MCF 10A (cell line): ENCODE results near the gene SERPINB8. TPM values are rescaled to one million over a fixed set of nuclear protein-coding genes. Genes with fewer than 3 reads are reported as not detected.

Experiments
- BruUV-seq: library from RNA; stranded (reverse); fragments of 400-500 nt; replicated peaks from 2 replicates; lab custom pipeline; 2021; lab: Mats Ljungman, UMichigan
- CTCF ChIA-PET: fragments of 300-600 bp; sonication (Branson Sonifier 250); formaldehyde crosslinking; extraction: SDS; loops from one replicate; lab custom pipeline; 2021; ENCODE audit warnings: antibody characterized with exemption, inconsistent platforms; lab: Yijun Ruan, JAX
- POLR2A ChIA-PET: fragments of 300-600, 350-650 bp; sonication (Branson Sonifier 250); formaldehyde crosslinking; extraction: SDS; loops from one replicate; lab custom pipeline; 2020; ENCODE audit warnings: antibody characterized with exemption, inconsistent platforms; lab: Yijun Ruan, JAX
- DNase-seq: peaks from one replicate; pipeline ENCODE4 v3.0.0-alpha.2; 2018; ENCODE audit not compliant: unreplicated experiment
- H3K27ac Mint-ChIP-seq: one replicate; pipeline ENCODE4 v1.8.0; 2022; ENCODE audit warnings: mild to moderate bottlenecking, low read depth, mixed read lengths; ENCODE audit not compliant: unreplicated experiment
- H3K27me3 Mint-ChIP-seq: one replicate; pipeline ENCODE4 v1.8.0; 2022; ENCODE audit warnings: mixed read lengths; ENCODE audit not compliant: insufficient read depth, unreplicated experiment
- H3K36me3 Mint-ChIP-seq: one replicate; pipeline ENCODE4 v1.8.0; 2022; ENCODE audit warnings: mild to moderate bottlenecking, moderate library complexity, mixed read lengths; ENCODE audit not compliant: insufficient read depth, unreplicated experiment
- H3K4me1 Mint-ChIP-seq: one replicate; pipeline ENCODE4 v1.8.0; 2022; ENCODE audit warnings: mixed read lengths; ENCODE audit not compliant: insufficient read depth, unreplicated experiment
- H3K4me3 Mint-ChIP-seq: one replicate; pipeline ENCODE4 v1.8.0; 2022; ENCODE audit warnings: mild to moderate bottlenecking, moderate library complexity, mixed read lengths; ENCODE audit not compliant: unreplicated experiment
- H3K9me3 Mint-ChIP-seq: one replicate; pipeline ENCODE4 v1.8.0; 2022; ENCODE audit warnings: mixed read lengths; ENCODE audit not compliant: unreplicated experiment
- CTCF ChIP-seq: fragments of 200-600 bp; IDR thresholded peaks from one replicate; pipeline ENCODE4 v1.8.0; 2022; ENCODE audit warnings: antibody characterized with exemption, mild to moderate bottlenecking; ENCODE audit not compliant: unreplicated experiment
- intact Hi-C: fragments of 100-400 bp; cut with micrococcal nuclease; formaldehyde crosslinking; loops from 2 replicates; pipeline ENCODE4 v1.14.1; 2022
- total RNA-seq: library from RNA; stranded (reverse); gene quantifications from 2 replicates; pipeline ENCODE4 v1.2.3, GENCODE V29; 2022

SERPINB8 gene
- total RNA-seq, 1 experiment from 2014 or later, result 58.0 TPM

GRCh38 chr18:63979409-63979920, 9.6 kb downstream of the SERPINB8 start:
- Mint-ChIP-seq H3K4me3 (peak overlapping the region; percentile 19), H3K9me3 (no peaks in the 10 kb centered on the region), H3K4me1 (peaks cover 19% of the 10 kb centered on the region), H3K27me3 (no peaks in the 10 kb centered on the region), H3K36me3 (peaks cover 29% of the 10 kb centered on the region), H3K27ac (peak overlapping the region; percentile 46)
- POLR2A ChIA-PET, result interaction anchor here (0.8 kb wide), 1 partner anchor 16 kb away, joined by 3 read pairs; no protein-coding TSS in a partner anchor
- CTCF ChIA-PET, result interaction anchor here (0.7 to 1.9 kb wide), 10 partner anchors 15 to 461 kb away, joined by 3 to 13 read pairs (median 4); no protein-coding TSS in a partner anchor
- BruUV-seq, result no TSS peak
- peak; percentile 62 for DNase-seq
- peak; percentile 74 for TF ChIP-seq CTCF
- intact Hi-C loops, result loop anchor here (1.0 to 2.0 kb wide), 2 partner anchors 16 to 129 kb away; no protein-coding TSS in a partner anchor

GRCh38 chr18:63980027-63980426, 10.1 kb downstream of the SERPINB8 start:
- no TSS peak for BruUV-seq
- peaks cover 13% of the 10 kb centered on the region for H3K4me1 Mint-ChIP-seq
- no peak for DNase-seq
- H3K36me3 Mint-ChIP-seq, result peaks cover 30% of the 10 kb centered on the region
- POLR2A ChIA-PET, result interaction anchor here (0.8 to 1.0 kb wide), 2 partner anchors 10 to 17 kb away, joined by 3 to 4 read pairs; partner anchors contain the start of gene SERPINB8
- intact Hi-C loops, result no loop called here
- CTCF ChIA-PET, result interaction anchor here (0.5 to 1.9 kb wide), 11 partner anchors 16 to 462 kb away, joined by 3 to 13 read pairs (median 3); no protein-coding TSS in a partner anchor
- H3K9me3 Mint-ChIP-seq, result no peaks in the 10 kb centered on the region
- TF ChIP-seq CTCF, result no peak
- no peak overlapping the region for H3K4me3 Mint-ChIP-seq
- H3K27ac Mint-ChIP-seq, result peak overlapping the region; percentile 46
- H3K27me3 Mint-ChIP-seq, result no peaks in the 10 kb centered on the region

- peaks cover 10% of the 10 kb centered on the region for H3K4me1 Mint-ChIP-seq
- H3K27ac Mint-ChIP-seq, result no peak overlapping the region
- H3K36me3 Mint-ChIP-seq, result peaks cover 39% of the 10 kb centered on the region
- intact Hi-C loops, result no loop called here
- BruUV-seq, result no TSS peak
- CTCF ChIA-PET, result interaction anchor here (1.6 to 1.9 kb wide), 3 partner anchors 17 to 137 kb away, joined by 5 to 13 read pairs (median 11); no protein-coding TSS in a partner anchor
- DNase-seq, result no peak
- H3K4me3 Mint-ChIP-seq, result no peak overlapping the region
- TF ChIP-seq CTCF, result no peak
- H3K9me3 Mint-ChIP-seq, result no peaks in the 10 kb centered on the region
- no peaks in the 10 kb centered on the region for H3K27me3 Mint-ChIP-seq
- POLR2A ChIA-PET, result interaction anchor here (1.0 kb wide), 1 partner anchor 11 kb away, joined by 4 read pairs; the partner anchor contains the start of gene SERPINB8
Observed at GRCh38 chr18:63980896-63981460, 11.1 kb downstream of the SERPINB8 start.

GRCh38 chr18:63981719-63982118, 11.8 kb downstream of the SERPINB8 start:
- intact Hi-C loops, result no loop called here
- H3K4me3 Mint-ChIP-seq, result no peak overlapping the region
- no peaks in the 10 kb centered on the region for H3K9me3 Mint-ChIP-seq
- no peak for TF ChIP-seq CTCF
- H3K36me3 Mint-ChIP-seq, result peaks cover 47% of the 10 kb centered on the region
- H3K4me1 Mint-ChIP-seq, result peaks cover 10% of the 10 kb centered on the region
- CTCF ChIA-PET, result no interaction called here
- POLR2A ChIA-PET, result no interaction called here
- no peak for DNase-seq
- no peak overlapping the region for H3K27ac Mint-ChIP-seq
- no TSS peak for BruUV-seq
- no peaks in the 10 kb centered on the region for H3K27me3 Mint-ChIP-seq
